H9 (cell line): ENCODE data around the gene RHOXF2B. TPM values are rescaled to one million over a fixed set of nuclear protein-coding genes. Genes with fewer than 3 reads are reported as not detected.

Experiments
- DNase-seq: peaks from one replicate; pipeline ENCODE4 v3.0.0-alpha.2; 2017
- H2AFZ ChIP-seq: one replicate; pipeline ENCODE4 v1.6.1; 2013; ENCODE audit warnings: mild to moderate bottlenecking, low read length, control low read depth, moderate library complexity
- H2AK5ac ChIP-seq: 2 replicates; pipeline ENCODE4 v1.6.1; 2013; ENCODE audit warnings: low read length, control low read depth, mixed read lengths; ENCODE audit not compliant: insufficient read length
- H2BK120ac ChIP-seq: one replicate; pipeline ENCODE4 v1.6.1; 2013; ENCODE audit warnings: low read depth, mild to moderate bottlenecking, low read length, control low read depth, inconsistent platforms; ENCODE audit not compliant: poor library complexity, severe bottlenecking
- H2BK12ac ChIP-seq: 2 replicates; pipeline ENCODE4 v1.6.1; 2013; ENCODE audit warnings: low read length, control low read depth, mixed read lengths, low read depth; ENCODE audit not compliant: insufficient read length
- H2BK15ac ChIP-seq: 2 replicates; pipeline ENCODE4 v1.6.1; 2013; ENCODE audit warnings: low read depth, low read length, control low read depth
- H2BK20ac ChIP-seq: one replicate; pipeline ENCODE4 v1.6.1; 2013; ENCODE audit warnings: low read depth, mild to moderate bottlenecking, low read length, control low read depth, inconsistent platforms; ENCODE audit not compliant: poor library complexity, severe bottlenecking
- H2BK5ac ChIP-seq: 2 replicates; pipeline ENCODE4 v1.6.1; 2013; ENCODE audit warnings: low read length, control low read depth, mixed read lengths; ENCODE audit not compliant: insufficient read length
- H3K14ac ChIP-seq: 2 replicates; pipeline ENCODE4 v1.6.1; 2013; ENCODE audit warnings: low read length, control low read depth; ENCODE audit not compliant: insufficient read depth
- H3K18ac ChIP-seq: 2 replicates; pipeline ENCODE4 v1.6.1; 2013; ENCODE audit warnings: low read depth, mild to moderate bottlenecking, mixed read lengths, low read length, control low read depth; ENCODE audit not compliant: insufficient read length
- H3K23ac ChIP-seq: 2 replicates; pipeline ENCODE4 v1.6.1; 2013; ENCODE audit warnings: low read length, control low read depth, mixed read lengths, low read depth; ENCODE audit not compliant: insufficient read length
- H3K23me2 ChIP-seq: 2 replicates; pipeline ENCODE4 v1.6.1; 2013; ENCODE audit warnings: low read depth, mild to moderate bottlenecking, mixed read lengths, low read length, control low read depth; ENCODE audit not compliant: insufficient read length, poor library complexity, severe bottlenecking
- H3K27ac ChIP-seq: 2 replicates; pipeline ENCODE4 v1.5.1; 2013; ENCODE audit warnings: low read length, control low read depth, mixed read lengths, low read depth; ENCODE audit not compliant: insufficient read length
- H3K27me3 ChIP-seq: 2 replicates; pipeline ENCODE4 v1.6.1; 2013; ENCODE audit warnings: low read length, control low read depth, inconsistent platforms; ENCODE audit not compliant: insufficient read depth
- H3K4ac ChIP-seq: 2 replicates; pipeline ENCODE4 v1.6.1; 2013; ENCODE audit warnings: low read depth, mild to moderate bottlenecking, control low read depth, inconsistent platforms, low read length, moderate library complexity
- H3K4me1 ChIP-seq: 2 replicates; pipeline ENCODE4 v1.6.1; 2013; ENCODE audit warnings: low read length, control low read depth, inconsistent platforms; ENCODE audit not compliant: insufficient read depth
- H3K4me2 ChIP-seq: 2 replicates; pipeline ENCODE4 v1.6.1; 2013; ENCODE audit warnings: low read length, control low read depth, mixed read lengths; ENCODE audit not compliant: insufficient read length, insufficient read depth
- H3K56ac ChIP-seq: 2 replicates; pipeline ENCODE4 v1.6.1; 2013; ENCODE audit warnings: low read depth, mild to moderate bottlenecking, mixed read lengths, low read length, control low read depth; ENCODE audit not compliant: insufficient read length
- H3K79me1 ChIP-seq: 2 replicates; pipeline ENCODE4 v1.6.1; 2013; ENCODE audit warnings: low read depth, mild to moderate bottlenecking, moderate library complexity, low read length, control low read depth, inconsistent platforms; ENCODE audit not compliant: insufficient read depth, poor library complexity, severe bottlenecking
- H3K79me2 ChIP-seq: 2 replicates; pipeline ENCODE4 v1.6.1; 2013; ENCODE audit warnings: low read length, control low read depth, inconsistent platforms; ENCODE audit not compliant: insufficient read depth
- H3K9ac ChIP-seq: 2 replicates; pipeline ENCODE4 v1.6.1; 2013; ENCODE audit warnings: low read length, control low read depth, mixed read lengths; ENCODE audit not compliant: insufficient read length; ENCODE audit errors: extremely low read depth
- H3K9me3 ChIP-seq: one replicate; pipeline ENCODE4 v1.6.1; 2013; ENCODE audit warnings: low read depth, low read length, inconsistent platforms; ENCODE audit not compliant: control insufficient read depth
- H3T11ph ChIP-seq: one replicate; pipeline ENCODE4 v1.6.1; 2013; ENCODE audit warnings: mild to moderate bottlenecking, low read length, control low read depth, inconsistent platforms
- H4K20me1 ChIP-seq: one replicate; pipeline ENCODE4 v1.6.1; 2013; ENCODE audit not compliant: control insufficient read depth, insufficient read length, insufficient read depth
- H4K5ac ChIP-seq: 2 replicates; pipeline ENCODE4 v1.6.1; 2013; ENCODE audit warnings: low read depth, mild to moderate bottlenecking, mixed read lengths, low read length, control low read depth; ENCODE audit not compliant: insufficient read length
- H4K8ac ChIP-seq: replicated peaks from 2 replicates; pipeline ENCODE4 v1.6.1; 2013; ENCODE audit warnings: low read length, control low read depth, mixed read lengths, low read depth; ENCODE audit not compliant: insufficient read length
- H4K91ac ChIP-seq: 2 replicates; pipeline ENCODE4 v1.6.1; 2013; ENCODE audit warnings: low read depth, mild to moderate bottlenecking, moderate library complexity, mixed read lengths, low read length, control low read depth; ENCODE audit not compliant: insufficient read length
- H3K27ac Mint-ChIP-seq, 3 experiments: 2 replicates in 2 of 3; 3 replicates in 1 of 3; pipeline ENCODE4 v1.8.0; 2020 to 2021; ENCODE audit warnings: mixed read lengths in 3 of 3, mild to moderate bottlenecking in 1 of 3, moderate library complexity in 1 of 3
- H3K27me3 Mint-ChIP-seq: 2 replicates; pipeline ENCODE4 v1.8.0; 2021; ENCODE audit warnings: low read depth, mild to moderate bottlenecking, moderate library complexity, mixed read lengths
- H3K36me3 Mint-ChIP-seq, 3 experiments: 2 replicates in 2 of 3; 3 replicates in 1 of 3; pipeline ENCODE4 v1.8.0; 2020 to 2021; ENCODE audit warnings: low read depth in 3 of 3, mixed read lengths in 3 of 3; ENCODE audit not compliant: insufficient read depth in 1 of 3
- H3K4me1 Mint-ChIP-seq, 2 experiments: 2 replicates each; pipeline ENCODE4 v1.8.0; 2020; ENCODE audit warnings: mixed read lengths in 2 of 2
- H3K4me3 Mint-ChIP-seq, 2 experiments: 2 replicates in 1 of 2; 3 replicates in 1 of 2; pipeline ENCODE4 v1.8.0; 2020 to 2021; ENCODE audit warnings: mild to moderate bottlenecking in 2 of 2, mixed read lengths in 2 of 2, moderate library complexity in 1 of 2
- H3K9me3 Mint-ChIP-seq, 2 experiments: 2 replicates in 1 of 2; 3 replicates in 1 of 2; pipeline ENCODE4 v1.8.0; 2020; ENCODE audit warnings: mild to moderate bottlenecking in 2 of 2, mixed read lengths in 2 of 2, moderate library complexity in 1 of 2
- CTCF ChIP-seq: fragments of 200-600 bp; sonication (generic); conservative IDR thresholded peaks from 3 replicates; pipeline ENCODE4 v1.8.0; 2021; ENCODE audit warnings: antibody characterized with exemption, mild to moderate bottlenecking
- WGBS: extraction: QIAGEN DNeasy Blood & Tissue Kit; methylation state at CpG from one replicate; pipeline ENCODE4 v1.1.7; 2013; ENCODE audit warnings: missing lambda C conversion rate, low lambda C conversion rate, mixed read lengths; ENCODE audit not compliant: insufficient read length; ENCODE audit errors: extremely low coverage; 5-methylcytosine and 5-hydroxymethylcytosine counted together
- total RNA-seq: library from RNA; stranded (reverse); gene quantifications from 2 replicates; pipeline ENCODE4 v1.2.1, GENCODE V29; 2021

Gene RHOXF2B
- total RNA-seq, 1 experiment from 2014 or later, result not detected

- H2AFZ ChIP-seq, result no peak overlapping the region
- no peak overlapping the region for H3K9ac ChIP-seq
- H3K23me2 ChIP-seq, result no peaks in the 10 kb centered on the region
- H3K27ac ChIP-seq, result no peak overlapping the region
- H2BK15ac ChIP-seq, result no peak overlapping the region
- no peak overlapping the region for H3K4ac ChIP-seq
- TF ChIP-seq CTCF, result no peak
- H2AK5ac ChIP-seq, result no peak overlapping the region
- H3K4me1 ChIP-seq, result no peaks in the 10 kb centered on the region
- H3K36me3 Mint-ChIP-seq, result no peaks in the 10 kb centered on the region
- H3K9me3 ChIP-seq, result peaks cover 47% of the 10 kb centered on the region
- no peak overlapping the region for H2BK12ac ChIP-seq
- no peak for DNase-seq
- no peak overlapping the region for H3K18ac ChIP-seq
- peaks cover 3 to 6% of the 10 kb centered on the region in 2 experiments; a peak in 3 of 4 replicates for H3K4me1 Mint-ChIP-seq
- H3K14ac ChIP-seq, result no peak overlapping the region
- no peak overlapping the region for H2BK120ac ChIP-seq
- H4K91ac ChIP-seq, result no peak overlapping the region
- no peak overlapping the region for H3K56ac ChIP-seq
- H3K4me2 ChIP-seq, result no peak overlapping the region
- H3K27me3 ChIP-seq, result no peaks in the 10 kb centered on the region
- H2BK20ac ChIP-seq, result no peak overlapping the region
- H2BK5ac ChIP-seq, result no peak overlapping the region
- no peak overlapping the region for H3K23ac ChIP-seq
- peaks cover 57 to 62% of the 10 kb centered on the region in 2 experiments for H3K9me3 Mint-ChIP-seq
- H3K27me3 Mint-ChIP-seq, result no peaks in the 10 kb centered on the region; the same call in 1 of the 2 replicates
- no peak overlapping the region for H3K27ac Mint-ChIP-seq
- H4K5ac ChIP-seq, result no peak overlapping the region
- no CpG with 5 or more reads among the region's 12 CpGs for WGBS
- no peak overlapping the region for H3K4me3 Mint-ChIP-seq
- H3K79me1 ChIP-seq, result no peaks in the 10 kb centered on the region
- no peak overlapping the region for H3T11ph ChIP-seq
- H4K8ac ChIP-seq, result no peak overlapping the region
- H4K20me1 ChIP-seq, result no peaks in the 10 kb centered on the region
- H3K79me2 ChIP-seq, result no peaks in the 10 kb centered on the region
These were observed 42.7 kb upstream of the RHOXF2B start for GRCh38 chrX:120120223-120120622.
